Measurements from ENCODE around the gene NUAK1.
"Not testable (repeated sequence)": the region's sequence is repeated elsewhere in the genome, so short reads cannot be mapped to it uniquely, and the experiment has no call there.

Gene NUAK1

GRCh38 chr12:106037524-106038298 is 101.0 kb downstream of the NUAK1 start:
- in situ Hi-C loops (cut with MboI; ENCODE audit: low sequenced_read_pairs) = no loop called here

GRCh38 chr12:106035421-106035820 is 103.3 kb downstream of the NUAK1 start:
- in situ Hi-C loops (cut with MboI; ENCODE audit: low sequenced_read_pairs) = no loop called here

GRCh38 chr12:106034316-106034715 is 104.4 kb downstream of the NUAK1 start:
- in situ Hi-C loops (cut with MboI; ENCODE audit: low sequenced_read_pairs) = no loop called here

- in situ Hi-C loops (cut with MboI; ENCODE audit: low sequenced_read_pairs) = no loop called here
These were observed 105.5 kb downstream of the NUAK1 start for GRCh38 chr12:106033161-106033675.

- in situ Hi-C loops (cut with MboI; ENCODE audit: low sequenced_read_pairs) = no loop called here
These were observed 106.2 kb downstream of the NUAK1 start for GRCh38 chr12:106032623-106032925.

GRCh38 chr12:106031761-106032622 is 106.8 kb downstream of the NUAK1 start:
- in situ Hi-C loops (cut with MboI; ENCODE audit: low sequenced_read_pairs) = no loop called here

GRCh38 chr12:106030210-106031071 is 108.3 kb downstream of the NUAK1 start:
- in situ Hi-C loops (cut with MboI; ENCODE audit: low sequenced_read_pairs) = no loop called here

GRCh38 chr12:106029532-106029931 is 109.2 kb downstream of the NUAK1 start:
- in situ Hi-C loops (cut with MboI; ENCODE audit: low sequenced_read_pairs) = no loop called here

GRCh38 chr12:106027911-106028310 is 110.8 kb downstream of the NUAK1 start:
- in situ Hi-C loops (cut with MboI; ENCODE audit: low sequenced_read_pairs) = no loop called here

GRCh38 chr12:106027286-106027685 is 111.5 kb downstream of the NUAK1 start:
- in situ Hi-C loops (cut with MboI; ENCODE audit: low sequenced_read_pairs) = no loop called here

GRCh38 chr12:106025129-106025528 is 113.6 kb downstream of the NUAK1 start:
- in situ Hi-C loops (cut with MboI; ENCODE audit: low sequenced_read_pairs) = no loop called here

- in situ Hi-C loops (cut with MboI; ENCODE audit: low sequenced_read_pairs) = no loop called here
These were observed 115.7 kb downstream of the NUAK1 start for GRCh38 chr12:106023039-106023438.

GRCh38 chr12:106022568-106023012 is 116.2 kb downstream of the NUAK1 start:
- in situ Hi-C loops (cut with MboI; ENCODE audit: low sequenced_read_pairs) = no loop called here

- in situ Hi-C loops (cut with MboI; ENCODE audit: low sequenced_read_pairs) = no loop called here
These were observed 117.2 kb downstream of the NUAK1 start for GRCh38 chr12:106021516-106021915.

GRCh38 chr12:106020736-106021135 is 118.0 kb downstream of the NUAK1 start:
- in situ Hi-C loops (cut with MboI; ENCODE audit: low sequenced_read_pairs) = no loop called here

- in situ Hi-C loops (cut with MboI; ENCODE audit: low sequenced_read_pairs) = no loop called here
These were observed 119.6 kb downstream of the NUAK1 start for GRCh38 chr12:106019144-106019543.

- in situ Hi-C loops (cut with MboI; ENCODE audit: low sequenced_read_pairs) = no loop called here
These were observed 120.5 kb downstream of the NUAK1 start for GRCh38 chr12:106018286-106018685.

GRCh38 chr12:106016601-106017278 is 122.0 kb downstream of the NUAK1 start:
- in situ Hi-C loops (cut with MboI; ENCODE audit: low sequenced_read_pairs) = not testable (repeated sequence)

- in situ Hi-C loops (cut with MboI; ENCODE audit: low sequenced_read_pairs) = no loop called here
These were observed 123.1 kb downstream of the NUAK1 start for GRCh38 chr12:106015646-106016045.

GRCh38 chr12:106013941-106014340 is 124.8 kb downstream of the NUAK1 start:
- in situ Hi-C loops (cut with MboI; ENCODE audit: low sequenced_read_pairs) = no loop called here
